Mammary epithelial cell (primary cell): ENCODE measurements around the gene KRT33A.

Experiments
- CTCF ChIP-seq, 2 donors: IDR thresholded peaks in 1 of 2; conservative IDR thresholded peaks in 1 of 2; 2 replicates each; pipeline ENCODE4 v1.5.1; 2011 to 2012; ENCODE audit warnings: inconsistent platforms in 2 of 2, low read length in 2 of 2, mild to moderate bottlenecking in 2 of 2, control low read depth in 1 of 2, low read depth in 1 of 2; ENCODE audit not compliant: insufficient read depth in 1 of 2; ENCODE audit errors: extremely low read depth in 1 of 2
- EZH2 ChIP-seq: IDR thresholded peaks from 2 replicates; pipeline ENCODE4 v1.6.1; 2012; ENCODE audit warnings: low read length, inconsistent platforms, borderline replicate concordance

- no peak for TF ChIP-seq CTCF (conservative IDR thresholded peaks at IDR 0.05 in 1 of 2, IDR thresholded peaks at IDR 0.05 in 1 of 2; ENCODE audit: extremely low read depth in 1 of 2, insufficient read depth in 1 of 2, low read depth in 1 of 2, low read length in 2 of 2)
- no peak for TF ChIP-seq EZH2
These were observed 33.1 kb upstream of the KRT33A start for GRCh38 chr17:41383690-41384089.
